GM23248 (cell line): ENCODE results near the gene PRSS8. TPM values are rescaled to one million over a fixed set of nuclear protein-coding genes. Genes with fewer than 3 reads are reported as not detected.
A peak's percentile ranks its signal among the peaks of the same experiment; 100 is the strongest.

Experiments
- DNase-seq: peaks from one replicate; pipeline ENCODE4 v3.0.0-alpha.2; 2015
- H2AFZ ChIP-seq: fragments of 200-600 bp; sonication (generic); 2 replicates; pipeline ENCODE4 v1.6.1; 2016; ENCODE audit warnings: antibody characterized with exemption
- H3F3A ChIP-seq: fragments of 200-600 bp; sonication (generic); 2 replicates; pipeline ENCODE4 v1.6.1; 2016; ENCODE audit warnings: mild to moderate bottlenecking, antibody characterized with exemption, mixed run types; ENCODE audit not compliant: insufficient read depth
- H3K27ac ChIP-seq: fragments of 200-600 bp; sonication (generic); 2 replicates; pipeline ENCODE4 v1.5.1; 2016; ENCODE audit warnings: mild to moderate bottlenecking
- H3K27me3 ChIP-seq: fragments of 200-600 bp; sonication (generic); replicated peaks from 2 replicates; pipeline ENCODE4 v1.6.1; 2016; ENCODE audit warnings: mild to moderate bottlenecking; ENCODE audit not compliant: insufficient read depth
- H3K36me3 ChIP-seq: fragments of 200-600 bp; sonication (generic); 2 replicates; pipeline ENCODE4 v1.6.1; 2016; ENCODE audit warnings: low read depth, mild to moderate bottlenecking
- H3K4me1 ChIP-seq: fragments of 200-600 bp; sonication (generic); 2 replicates; pipeline ENCODE4 v1.6.1; 2016; ENCODE audit warnings: mild to moderate bottlenecking; ENCODE audit not compliant: insufficient read depth
- H3K4me2 ChIP-seq: fragments of 200-600 bp; sonication (generic); one replicate; pipeline ENCODE4 v1.6.1; 2016; ENCODE audit warnings: mild to moderate bottlenecking; ENCODE audit not compliant: unreplicated experiment
- H3K4me3 ChIP-seq: fragments of 200-600 bp; sonication (generic); 2 replicates; pipeline ENCODE4 v1.5.1; 2016; ENCODE audit warnings: mild to moderate bottlenecking
- H3K79me2 ChIP-seq: fragments of 200-600 bp; sonication (generic); 2 replicates; pipeline ENCODE4 v1.6.1; 2016; ENCODE audit warnings: mild to moderate bottlenecking; ENCODE audit not compliant: insufficient read depth
- H3K9ac ChIP-seq: fragments of 200-600 bp; sonication (generic); 2 replicates; pipeline ENCODE4 v1.6.1; 2016; ENCODE audit warnings: mild to moderate bottlenecking
- H3K9me2 ChIP-seq: fragments of 200-600 bp; sonication (generic); 2 replicates; pipeline ENCODE4 v1.6.1; 2016; ENCODE audit warnings: mixed run types, mild to moderate bottlenecking, moderate library complexity; ENCODE audit not compliant: insufficient read depth
- H3K9me3 ChIP-seq: fragments of 200-600 bp; sonication (generic); one replicate; pipeline ENCODE4 v1.6.1; 2017; ENCODE audit warnings: low read depth
- H4K20me1 ChIP-seq: fragments of 200-600 bp; sonication (generic); 2 replicates; pipeline ENCODE4 v1.6.0; 2016; ENCODE audit not compliant: insufficient read depth
- EZH2 ChIP-seq: fragments of 200-600 bp; sonication (generic); IDR thresholded peaks from 2 replicates; pipeline ENCODE4 v1.6.1; 2018; ENCODE audit warnings: antibody characterized with exemption, mild to moderate bottlenecking; ENCODE audit not compliant: insufficient read depth, poor library complexity, severe bottlenecking
- EZH2phosphoT487 ChIP-seq: fragments of 200-600 bp; sonication (generic); IDR thresholded peaks from 2 replicates; pipeline ENCODE4 v1.6.1; 2018; ENCODE audit warnings: antibody characterized with exemption, moderate library complexity, mild to moderate bottlenecking, low read depth; ENCODE audit not compliant: insufficient read depth
- WGBS, 2 experiments: methylation state at CpG; one replicate each; pipeline ENCODE4 v1.1.6; 2015 to 2017; ENCODE audit warnings: low lambda C conversion rate in 2 of 2, low coverage in 1 of 2; ENCODE audit errors: missing lambda C conversion rate in 2 of 2; 5-methylcytosine and 5-hydroxymethylcytosine counted together
- in situ Hi-C: fragments of 300-500 bp; cut with MboI; formaldehyde crosslinking; loops from 2 replicates; pipeline ENCODE4 v1.15.0; 2020
- polyA plus RNA-seq: library from polyadenylated mRNA; unstranded; fragments of >200 nt; fragmentation: Nextera tagmentation; extraction: Ambion mirVana; gene quantifications from 2 replicates; pipeline ENCODE4 v1.2.1, GENCODE V29; 2016
- total RNA-seq: library from RNA; depleted of rRNA; stranded (reverse); fragments of >200 nt; shearing (Covaris generic); gene quantifications from 2 replicates; pipeline ENCODE4 v1.2.3, GENCODE V29; 2014; rRNA removed

Gene PRSS8
- total RNA-seq: not detected in 2 replicates
- not detected in 2 replicates for polyA plus RNA-seq

DNA sequence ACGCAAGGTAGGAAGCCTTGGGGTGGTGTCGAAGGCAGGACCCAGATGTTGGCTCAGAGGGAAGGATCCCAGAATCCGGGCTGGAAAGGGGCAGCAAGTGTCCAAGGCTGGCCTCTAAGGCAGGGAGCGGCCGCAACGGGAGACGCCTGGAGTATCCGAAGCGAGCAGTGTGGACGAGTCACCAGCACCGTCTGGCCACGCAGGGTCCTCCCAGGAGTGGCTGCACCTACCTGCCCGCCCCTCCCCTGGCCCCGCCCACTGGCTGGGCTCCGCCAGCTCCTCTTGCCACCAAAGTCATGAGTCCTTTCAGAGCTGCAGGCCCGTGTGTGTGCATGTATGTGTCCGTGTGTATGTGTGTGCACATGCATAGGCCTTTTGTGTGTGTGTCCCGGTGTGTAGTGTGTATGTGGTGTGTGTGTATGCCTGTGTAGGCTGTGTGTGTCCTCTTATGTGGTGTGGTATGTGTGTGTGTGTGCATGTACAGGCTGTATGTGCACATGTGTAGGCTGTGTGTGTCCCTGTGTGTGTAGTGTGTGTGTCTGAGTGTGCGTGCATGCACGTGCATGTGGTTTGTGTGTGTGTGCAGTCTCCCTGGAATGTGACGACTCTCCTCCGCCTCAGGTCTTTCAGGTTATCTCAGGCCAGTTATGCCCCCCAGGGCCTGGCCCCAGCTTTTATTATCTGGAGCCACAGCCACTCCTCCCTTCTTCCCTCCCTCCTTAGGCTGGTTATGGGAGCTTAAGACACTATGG lies at the start of gene PRSS8:
Gene PRSS8 (minus strand): TSS at position 193 of the 752 bp plus-strand sequence. CDS start 229 bp downstream, outside the sequence.
- TF ChIP-seq EZH2 (no peak), EZH2phosphoT487 (no peak)
- Histone ChIP-seq H3K4me1 (peaks cover 8% of the 10 kb centered on the region; the same call in 1 of the 2 replicates), H3K4me2 (no peak within 1 kb of the TSS), H3K27ac (no peak within 1 kb of the TSS), H3K9me3 (no peaks in the 10 kb centered on the region), H3F3A (no peaks in the 10 kb centered on the region), H3K27me3 (no peaks in the 10 kb centered on the region), H3K9me2 (no peaks in the 10 kb centered on the region), H3K79me2 (no peaks in the 10 kb centered on the region), H2AFZ (no peak within 1 kb of the TSS), H4K20me1 (no peaks in the 10 kb centered on the region), H3K4me3 (no peak within 1 kb of the TSS), H3K9ac (no peak within 1 kb of the TSS), H3K36me3 (no peaks in the 10 kb centered on the region)
- WGBS, 2 experiments: 27 to 37% methylated on average over 22 of the region's 22 CpGs
- no peak for DNase-seq
- in situ Hi-C loops: no loop called here

DNA sequence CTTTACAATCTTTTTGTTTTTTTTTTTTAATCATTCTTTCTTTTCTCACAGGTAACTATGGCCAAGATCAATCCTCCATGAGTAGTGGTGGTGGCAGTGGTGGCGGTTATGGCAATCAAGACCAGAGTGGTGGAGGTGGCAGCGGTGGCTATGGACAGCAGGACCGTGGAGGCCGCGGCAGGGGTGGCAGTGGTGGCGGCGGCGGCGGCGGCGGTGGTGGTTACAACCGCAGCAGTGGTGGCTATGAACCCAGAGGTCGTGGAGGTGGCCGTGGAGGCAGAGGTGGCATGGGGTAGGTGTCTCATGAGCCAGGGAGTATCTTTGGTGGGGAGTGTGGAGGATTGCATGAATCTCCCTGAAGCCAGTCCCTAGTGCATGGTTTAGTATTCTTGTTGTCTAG lies 49.4 kb upstream of the PRSS8 start:
- DNase-seq: no peak
- TF ChIP-seq EZH2 (no peak), EZH2phosphoT487 (no peak)
- H3K9me3 ChIP-seq: no peaks in the 10 kb centered on the region
- H3K9me2 ChIP-seq: no peaks in the 10 kb centered on the region
- in situ Hi-C loops: no loop called here
- 90 to 93% methylated on average over 13 to 14 of the region's 14 CpGs for WGBS, 2 experiments
- H3K27ac ChIP-seq: no peak overlapping the region
- H3K4me3 ChIP-seq: no peak overlapping the region
- peaks cover 99% of the 10 kb centered on the region for H3K79me2 ChIP-seq
- H2AFZ ChIP-seq: no peak overlapping the region
- peaks cover 76% of the 10 kb centered on the region for H3K36me3 ChIP-seq
- peaks cover 71% of the 10 kb centered on the region for H3F3A ChIP-seq
- H3K4me1 ChIP-seq: peaks cover 18% of the 10 kb centered on the region
- H3K27me3 ChIP-seq: no peaks in the 10 kb centered on the region
- no peak overlapping the region for H3K9ac ChIP-seq
- H3K4me2 ChIP-seq: no peak overlapping the region
- peaks cover 44% of the 10 kb centered on the region for H4K20me1 ChIP-seq

DNA sequence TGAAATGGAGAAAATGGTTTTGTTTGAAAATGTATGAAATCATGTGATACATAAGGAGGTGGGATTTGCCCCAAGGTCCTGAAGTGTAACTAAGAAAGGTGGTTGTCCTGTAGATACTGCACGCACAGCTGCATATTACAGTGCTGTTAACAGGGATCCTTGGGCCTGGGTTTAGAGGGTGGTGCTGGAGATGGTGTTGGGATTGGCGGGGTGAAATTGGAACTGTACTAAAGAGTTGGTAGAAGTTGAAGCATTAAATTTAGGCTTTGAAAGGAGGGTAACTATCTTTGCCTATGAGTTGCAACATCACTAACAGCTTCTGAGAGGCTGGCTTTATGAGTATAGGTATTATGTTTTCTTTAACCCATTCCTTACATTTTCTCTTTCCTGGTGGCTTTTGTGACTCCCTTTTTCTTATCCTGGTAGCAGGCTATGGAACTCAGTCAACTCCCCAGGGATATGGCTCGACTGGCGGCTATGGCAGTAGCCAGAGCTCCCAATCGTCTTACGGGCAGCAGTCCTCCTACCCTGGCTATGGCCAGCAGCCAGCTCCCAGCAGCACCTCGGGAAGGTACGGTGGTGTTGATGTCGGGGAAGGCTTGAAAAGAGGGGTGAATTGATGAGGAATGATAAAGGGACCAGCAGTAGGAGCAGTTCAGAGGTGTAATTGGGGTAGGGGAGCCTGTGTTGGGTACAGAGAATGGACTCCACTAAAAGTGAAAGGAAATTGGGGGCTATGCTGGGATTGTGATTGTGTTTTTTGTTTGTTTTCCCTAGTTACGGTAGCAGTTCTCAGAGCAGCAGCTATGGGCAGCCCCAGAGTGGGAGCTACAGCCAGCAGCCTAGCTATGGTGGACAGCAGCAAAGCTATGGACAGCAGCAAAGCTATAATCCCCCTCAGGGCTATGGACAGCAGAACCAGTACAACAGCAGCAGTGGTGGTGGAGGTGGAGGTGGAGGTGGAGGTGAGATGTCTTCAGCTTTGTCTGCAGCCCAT lies 48.2 kb upstream of the PRSS8 start:
- H3K4me2 ChIP-seq: peak overlapping the region; percentile 89
- H3K9me2 ChIP-seq: no peaks in the 10 kb centered on the region
- no peaks in the 10 kb centered on the region for H3K27me3 ChIP-seq
- H3K9ac ChIP-seq: peak overlapping the region; percentile 99
- H3K4me3 ChIP-seq: peak overlapping the region; percentile 89
- H4K20me1 ChIP-seq: peaks cover 44% of the 10 kb centered on the region
- H3K36me3 ChIP-seq: peaks cover 65% of the 10 kb centered on the region
- H3K9me3 ChIP-seq: no peaks in the 10 kb centered on the region
- no peak overlapping the region for H2AFZ ChIP-seq
- TF ChIP-seq EZH2: no peak
- peaks cover 95% of the 10 kb centered on the region for H3K79me2 ChIP-seq
- DNase-seq: peak; percentile 26
- peaks cover 60% of the 10 kb centered on the region for H3F3A ChIP-seq
- no peak overlapping the region for H3K27ac ChIP-seq
- in situ Hi-C loops: no loop called here
- WGBS, 2 experiments: 76 to 77% methylated on average over 10 of the region's 10 CpGs
- peaks cover 23% of the 10 kb centered on the region for H3K4me1 ChIP-seq

DNA sequence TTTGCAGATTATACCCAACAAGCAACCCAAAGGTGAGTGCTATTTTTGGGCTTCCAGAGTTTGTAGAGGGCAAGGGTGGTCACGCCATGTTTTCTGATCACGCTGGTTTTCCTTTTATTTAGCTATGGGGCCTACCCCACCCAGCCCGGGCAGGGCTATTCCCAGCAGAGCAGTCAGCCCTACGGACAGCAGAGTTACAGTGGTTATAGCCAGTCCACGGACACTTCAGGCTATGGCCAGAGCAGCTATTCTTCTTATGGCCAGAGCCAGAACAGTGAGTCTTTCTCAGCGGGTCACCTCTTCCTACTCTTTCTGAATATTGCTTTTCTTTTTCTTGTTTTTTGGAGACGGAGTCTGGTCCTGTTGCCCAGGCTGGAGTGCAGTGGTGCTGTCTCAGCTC lies 46.9 kb upstream of the PRSS8 start:
- H2AFZ ChIP-seq: no peak overlapping the region
- H3K4me3 ChIP-seq: peak overlapping the region; percentile 89
- peak overlapping the region; percentile 93 for H3K27ac ChIP-seq
- peaks cover 24% of the 10 kb centered on the region for H3K4me1 ChIP-seq
- no peaks in the 10 kb centered on the region for H3K9me3 ChIP-seq
- H3K9ac ChIP-seq: peak overlapping the region; percentile 99
- H4K20me1 ChIP-seq: peaks cover 44% of the 10 kb centered on the region
- peaks cover 85% of the 10 kb centered on the region for H3K79me2 ChIP-seq
- in situ Hi-C loops: no loop called here
- H3K36me3 ChIP-seq: peaks cover 51% of the 10 kb centered on the region
- H3K4me2 ChIP-seq: peak overlapping the region; percentile 89
- H3K9me2 ChIP-seq: no peaks in the 10 kb centered on the region
- TF ChIP-seq EZH2 (no peak), EZH2phosphoT487 (no peak)
- 16 to 19% methylated on average over 7 of the region's 7 CpGs for WGBS, 2 experiments
- peak; percentile 53 for DNase-seq
- H3F3A ChIP-seq: peaks cover 46% of the 10 kb centered on the region
- H3K27me3 ChIP-seq: no peaks in the 10 kb centered on the region
